Amniotic stem cell (primary cell): ENCODE results near the gene ATRNL1.
"Not testable (repeated sequence)": the region's sequence is repeated elsewhere in the genome, so short reads cannot be mapped to it uniquely, and the experiment has no call there.

Experiments
- DNase-seq: peaks from one replicate; lab custom pipeline; 2025; lab: John Stamatoyannopoulos, UW

The ATRNL1 gene

DNA sequence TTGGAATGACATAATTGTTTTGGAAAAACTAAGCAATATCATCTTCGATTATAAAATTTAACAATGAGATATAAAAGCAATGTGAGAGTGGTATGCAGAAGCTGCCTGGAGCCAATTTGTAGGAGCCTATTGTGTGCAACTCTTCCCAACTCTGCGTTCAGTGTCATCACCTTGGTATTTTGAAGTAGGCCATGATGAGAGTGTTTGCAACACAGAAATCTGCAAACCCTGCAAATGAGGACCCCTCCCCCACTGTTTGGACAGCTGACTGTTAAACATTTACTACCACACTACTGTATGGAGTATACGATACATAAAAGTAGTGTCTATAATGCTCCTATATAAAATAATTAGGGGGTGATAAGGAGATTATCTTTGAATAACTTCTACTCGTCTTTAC lies 531.3 kb downstream of the ATRNL1 start:
- DNase-seq, result no peak

DNA sequence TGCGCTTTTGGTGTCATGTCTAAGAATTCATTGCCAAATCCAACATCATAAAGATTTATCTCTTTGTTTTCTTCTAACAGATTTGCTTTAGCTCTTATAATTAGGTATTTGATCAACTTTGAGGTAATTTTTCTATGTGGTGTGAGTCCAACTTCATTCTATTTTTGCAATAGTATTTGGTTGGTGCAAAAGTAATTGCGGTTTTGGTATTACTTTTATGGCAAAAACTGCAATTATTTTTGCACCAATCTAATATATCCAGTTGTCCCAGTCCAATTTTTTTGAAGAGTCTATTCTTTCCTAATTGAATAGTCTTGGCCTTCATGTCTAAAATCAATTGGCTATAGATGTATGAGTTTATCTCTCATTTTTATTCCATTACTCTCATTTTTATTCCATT lies 535.5 kb downstream of the ATRNL1 start:
- DNase-seq, result no peak

DNA sequence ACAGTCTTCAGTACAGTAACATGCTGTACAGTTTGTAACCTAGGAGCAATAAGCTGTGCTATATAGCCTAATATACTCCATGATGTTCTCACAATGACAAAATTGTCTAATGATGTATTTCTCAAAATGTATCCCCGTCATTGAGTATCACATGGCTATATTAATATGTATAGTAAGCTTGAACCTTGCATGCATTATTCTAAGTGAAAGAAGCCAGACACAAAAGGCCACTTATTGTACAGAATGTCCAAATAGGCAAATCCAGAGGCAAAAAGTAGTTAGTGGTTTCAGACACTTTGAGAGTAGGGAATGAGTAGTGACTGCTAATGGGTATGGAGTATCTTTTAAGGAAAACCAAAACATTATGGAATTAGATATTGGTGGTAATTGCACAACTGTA lies 545.1 kb downstream of the ATRNL1 start:
- DNase-seq, result no peak

DNA sequence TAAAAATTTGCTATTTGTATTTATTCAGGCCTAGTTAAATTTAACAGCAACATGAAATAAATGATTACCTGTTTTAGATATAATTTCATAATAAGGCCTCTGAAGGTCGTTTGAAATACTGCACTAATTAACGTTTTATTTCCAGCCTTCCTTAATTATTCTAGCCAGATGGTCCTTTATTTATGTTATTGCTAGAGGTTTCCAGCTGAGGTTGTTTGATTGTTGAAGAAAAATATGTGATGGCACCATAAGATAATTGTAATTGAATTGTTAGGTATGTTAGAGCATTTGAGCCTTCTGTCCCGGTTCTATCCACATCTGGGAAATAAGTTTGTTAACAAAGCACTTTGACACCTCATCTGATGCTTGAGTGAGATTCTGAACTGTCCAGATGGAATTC lies 556.1 kb downstream of the ATRNL1 start:
- no peak for DNase-seq

DNA sequence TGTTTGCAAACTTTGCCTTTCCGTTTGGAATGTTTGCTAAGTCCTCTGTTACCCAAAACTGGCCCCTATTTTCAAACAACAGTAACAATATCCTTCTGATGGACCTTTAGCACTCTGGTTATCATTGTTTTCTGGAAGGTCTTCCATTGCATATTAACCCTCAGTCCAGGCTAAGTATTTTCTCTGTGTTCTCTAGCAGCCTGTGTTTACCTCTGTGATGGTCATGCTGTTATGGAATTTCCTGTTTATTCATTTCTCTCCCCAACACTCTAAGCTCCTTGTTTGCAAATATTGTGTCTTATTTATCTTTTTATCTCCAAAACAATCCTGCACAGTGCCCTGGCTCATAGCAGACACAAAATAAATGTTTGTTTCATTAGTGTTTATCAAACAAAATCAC lies 560.3 kb downstream of the ATRNL1 start:
- no peak for DNase-seq

DNA sequence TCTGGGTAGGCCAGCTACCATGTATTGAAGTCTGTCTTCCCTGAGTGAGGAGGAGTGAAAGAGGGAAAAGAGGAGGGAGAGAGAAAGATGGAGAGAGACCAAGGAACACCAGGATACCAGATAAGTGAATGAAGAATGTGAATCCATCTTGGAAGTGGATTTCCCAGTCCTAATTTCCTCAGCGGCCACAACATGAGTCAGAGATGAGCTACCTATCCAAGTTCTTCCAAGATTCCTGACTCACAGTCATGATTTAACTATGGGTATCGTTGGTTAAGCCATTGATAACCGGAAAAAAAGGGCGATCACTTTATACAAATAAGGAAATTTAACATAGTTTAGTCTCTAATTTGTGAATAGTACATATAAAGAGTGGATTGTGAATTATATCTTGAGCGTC lies 561.8 kb downstream of the ATRNL1 start:
- no peak for DNase-seq

DNA sequence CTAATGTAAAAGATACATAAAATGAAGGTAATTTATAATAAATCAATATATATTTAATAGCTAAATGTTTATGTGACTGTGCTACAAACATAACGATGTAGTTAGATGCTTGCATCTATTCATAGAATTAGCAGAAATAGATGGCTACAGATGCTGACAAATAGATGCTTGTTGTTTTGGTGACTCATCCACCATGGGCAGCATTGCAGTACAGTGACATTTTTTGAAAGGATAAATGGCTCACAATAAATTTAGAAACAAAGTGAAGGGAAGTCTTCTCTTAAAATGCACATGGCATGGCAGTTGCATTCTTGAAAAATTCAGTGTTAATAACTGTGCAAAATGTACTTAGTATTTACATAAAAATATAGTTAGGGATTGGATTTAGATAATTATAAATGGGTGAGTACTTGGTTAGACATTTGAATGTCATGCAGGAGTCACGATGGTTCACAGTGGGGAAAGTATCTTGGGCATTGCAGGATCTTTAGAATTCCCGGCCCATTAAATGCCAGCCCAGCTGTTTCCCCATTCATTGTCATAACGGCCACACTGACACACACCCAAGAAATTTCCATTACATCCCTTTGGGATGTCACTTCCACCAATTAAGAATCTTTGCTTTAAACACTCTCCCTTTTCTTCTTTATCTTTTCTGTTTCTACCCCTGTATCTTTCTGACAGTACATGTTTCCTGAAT lies 564.1 kb downstream of the ATRNL1 start:
- no peak for DNase-seq

DNA sequence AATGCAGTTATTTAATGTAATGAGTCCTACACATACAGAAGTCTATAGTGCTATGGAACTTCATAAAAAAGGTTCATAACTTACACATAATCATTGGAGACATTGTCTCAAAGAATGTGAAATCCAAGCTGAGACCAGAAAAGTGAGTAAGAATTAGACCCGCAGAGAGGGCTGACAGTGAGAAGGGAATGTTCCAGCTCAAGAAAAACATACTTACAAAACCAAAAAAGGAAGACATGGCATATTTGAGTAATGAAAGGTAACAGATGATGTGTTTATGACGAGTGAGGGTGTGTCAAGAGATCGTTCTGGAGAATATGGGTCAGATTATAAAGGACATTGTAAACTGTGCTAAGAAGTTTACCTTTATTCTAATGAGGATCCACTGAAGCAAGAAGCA lies 566.5 kb downstream of the ATRNL1 start:
- no peak for DNase-seq

DNA sequence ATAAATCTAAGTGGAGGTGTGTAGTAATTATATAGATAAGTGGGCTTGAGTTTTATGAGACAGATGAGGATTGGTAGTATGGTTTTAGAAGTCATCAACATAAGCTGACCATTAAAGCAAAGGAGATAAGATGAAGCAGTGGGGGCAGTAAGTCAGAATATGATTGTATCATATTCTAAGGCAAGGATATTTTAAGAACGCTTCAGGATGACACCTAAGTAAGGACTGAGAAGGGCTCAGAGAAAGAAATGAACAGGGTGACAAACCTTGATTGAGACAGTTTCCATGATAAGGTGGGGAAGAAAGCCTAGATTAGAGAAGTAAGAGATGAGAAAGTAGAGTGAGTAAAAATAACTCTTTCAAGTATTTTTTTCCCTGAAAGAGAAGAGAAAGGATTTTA lies 567.2 kb downstream of the ATRNL1 start:
- DNase-seq, result no peak

DNA sequence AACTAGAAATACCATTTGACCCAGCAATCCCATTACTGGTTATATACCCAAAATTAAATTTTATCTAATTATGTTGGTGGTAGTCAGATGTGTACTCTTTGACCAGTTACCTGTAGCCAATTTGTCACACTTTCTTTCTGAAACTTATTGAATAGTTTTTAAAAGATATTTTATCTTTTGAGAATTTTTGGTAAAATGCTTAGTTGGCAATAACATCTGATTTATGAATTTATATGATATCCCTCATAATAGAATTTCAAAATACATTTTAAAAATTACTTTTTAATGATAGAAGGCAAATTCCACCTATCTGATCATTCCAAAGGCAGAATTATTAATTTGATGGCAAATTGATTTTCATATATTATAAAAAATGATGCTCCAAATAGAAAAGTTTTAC lies 569.3 kb downstream of the ATRNL1 start:
- DNase-seq, result no peak

DNA sequence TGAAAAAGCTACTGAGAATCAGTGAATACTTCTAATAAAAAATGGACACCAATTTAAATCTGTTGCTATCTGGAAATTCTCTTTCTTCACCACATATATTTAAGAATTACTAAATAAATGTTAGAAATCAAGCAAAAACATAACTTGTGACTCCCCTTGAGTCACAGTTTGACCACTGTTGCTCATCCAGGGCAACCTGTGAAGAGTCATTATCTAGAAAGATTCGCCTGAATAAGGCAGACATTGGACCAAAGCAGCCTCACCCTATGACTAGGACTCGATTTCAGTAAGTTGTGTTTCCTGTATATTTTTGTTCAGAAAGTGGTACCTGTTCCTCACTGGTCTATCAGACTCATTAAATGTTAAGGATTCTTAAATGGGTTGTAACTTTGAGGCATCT lies 572.4 kb downstream of the ATRNL1 start:
- no peak for DNase-seq

DNA sequence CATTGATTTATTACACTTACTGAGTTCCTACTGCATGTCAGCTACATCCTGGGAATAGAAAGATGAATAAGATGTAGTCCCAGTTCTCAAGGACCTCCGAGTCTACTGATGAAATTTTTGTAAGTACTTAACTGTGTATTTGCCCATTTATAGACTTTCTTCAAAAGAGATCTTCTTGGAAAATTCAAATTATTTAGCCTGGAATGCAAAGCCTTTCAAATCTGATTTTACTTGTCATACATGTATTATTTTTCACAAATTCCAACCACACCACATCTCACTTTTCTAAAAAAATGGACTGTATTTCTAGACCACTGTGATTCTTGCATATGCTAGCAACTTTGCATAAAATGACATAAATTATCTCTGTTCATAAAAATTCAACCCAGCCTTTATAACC lies 581.3 kb downstream of the ATRNL1 start:
- no peak for DNase-seq

DNA sequence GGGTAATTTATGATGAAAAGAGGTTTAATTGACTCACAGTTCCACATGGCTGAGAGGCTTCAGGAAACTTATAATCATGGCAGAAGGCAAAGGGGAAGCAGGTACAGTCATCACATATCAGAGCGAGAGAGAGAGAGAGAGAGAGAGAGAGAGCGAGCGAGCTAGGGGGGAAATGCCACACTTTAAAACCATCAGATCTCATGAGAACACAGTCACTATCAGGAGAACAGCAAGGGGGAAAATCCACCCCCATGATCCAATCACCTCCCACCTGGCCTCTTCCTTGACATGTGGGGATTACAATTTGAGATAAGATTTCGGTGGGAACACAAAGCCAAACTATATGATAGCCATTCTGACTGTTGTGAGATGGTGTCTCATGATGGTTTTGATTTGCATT lies 603.6 kb downstream of the ATRNL1 start:
- DNase-seq, result no peak

DNA sequence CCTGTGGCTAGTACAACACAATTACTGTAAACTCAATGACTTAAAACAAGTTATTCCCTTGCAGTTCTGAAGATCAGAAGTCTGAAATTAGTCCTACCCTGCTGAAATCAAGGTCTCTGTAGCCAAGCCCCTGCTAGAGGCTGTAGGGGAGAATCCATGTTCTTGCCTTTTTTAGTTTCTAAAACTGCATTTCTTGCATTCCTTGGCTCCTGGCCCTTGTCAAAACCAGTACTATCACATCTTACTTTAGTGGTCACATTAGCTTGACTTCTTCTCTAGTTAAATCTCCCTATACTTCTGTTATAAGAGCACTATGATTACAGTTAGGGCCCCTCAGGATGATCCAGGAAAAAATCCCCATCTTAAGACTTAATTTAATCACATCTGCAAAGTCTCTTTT lies 612.9 kb downstream of the ATRNL1 start:
- DNase-seq, result no peak

DNA sequence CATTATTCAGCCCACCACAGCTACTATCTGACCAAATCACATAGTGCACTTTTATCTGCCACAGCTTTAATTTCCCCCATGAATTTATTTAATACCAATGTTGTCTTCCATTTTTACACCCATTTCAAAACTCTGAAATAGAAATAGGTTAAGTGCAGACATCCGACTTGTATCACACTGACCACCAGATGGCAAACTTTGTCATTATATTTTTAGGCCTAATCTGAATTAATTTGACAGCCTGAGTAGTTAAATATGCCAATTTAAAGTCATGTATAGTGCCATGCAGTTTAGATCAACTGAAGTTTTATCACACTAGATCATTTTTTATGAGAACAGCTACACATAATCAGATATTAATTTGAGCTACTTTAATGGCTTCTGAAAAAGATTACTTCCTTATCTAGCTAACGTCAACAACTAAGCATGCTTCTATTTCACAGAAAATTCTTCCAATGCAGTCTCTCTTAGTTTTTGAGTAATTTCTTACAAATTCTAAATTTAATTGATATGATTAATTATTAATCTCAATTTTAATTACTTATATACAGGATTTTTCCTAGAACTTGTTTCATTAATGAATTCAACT lies 613.4 kb downstream of the ATRNL1 start:
- peak; percentile 37 for DNase-seq

DNA sequence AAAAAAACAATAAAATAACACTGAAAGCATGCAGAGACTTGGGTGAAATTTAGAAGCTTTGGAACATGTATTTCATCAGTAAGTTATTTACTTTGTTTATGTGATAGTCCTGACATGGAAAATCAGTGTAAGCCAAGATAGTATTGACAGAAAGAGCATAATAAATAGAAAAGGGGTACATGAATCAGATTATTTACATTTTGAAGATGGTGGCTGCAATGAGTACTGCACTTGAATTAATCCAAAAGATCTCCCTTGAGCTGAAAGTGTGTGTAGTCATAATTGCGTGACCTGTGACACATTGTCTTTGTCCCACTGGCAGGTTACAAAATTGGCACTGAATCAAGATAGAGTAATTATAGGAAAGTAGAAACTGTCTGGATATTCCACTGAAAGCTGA lies 617.0 kb downstream of the ATRNL1 start:
- DNase-seq, result no peak

DNA sequence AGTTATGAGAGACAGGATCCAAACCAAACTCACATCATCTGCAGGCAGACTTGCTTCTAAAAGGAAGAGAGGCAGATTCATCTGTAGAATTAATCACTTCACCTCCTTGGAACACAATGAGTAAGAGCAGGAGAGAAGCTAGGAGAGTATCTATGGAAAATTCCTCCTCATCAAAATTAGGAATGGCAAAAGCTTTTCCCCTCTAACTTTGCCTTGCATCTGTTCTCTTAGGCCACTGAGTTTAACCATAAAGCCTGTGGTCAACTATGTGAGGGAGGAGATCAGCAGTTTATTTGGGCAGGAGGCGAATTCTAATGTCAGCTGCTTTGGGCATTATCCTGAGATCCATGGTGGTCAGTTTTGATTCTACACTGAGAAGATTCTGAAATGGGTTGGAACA lies 618.1 kb downstream of the ATRNL1 start:
- no peak for DNase-seq

DNA sequence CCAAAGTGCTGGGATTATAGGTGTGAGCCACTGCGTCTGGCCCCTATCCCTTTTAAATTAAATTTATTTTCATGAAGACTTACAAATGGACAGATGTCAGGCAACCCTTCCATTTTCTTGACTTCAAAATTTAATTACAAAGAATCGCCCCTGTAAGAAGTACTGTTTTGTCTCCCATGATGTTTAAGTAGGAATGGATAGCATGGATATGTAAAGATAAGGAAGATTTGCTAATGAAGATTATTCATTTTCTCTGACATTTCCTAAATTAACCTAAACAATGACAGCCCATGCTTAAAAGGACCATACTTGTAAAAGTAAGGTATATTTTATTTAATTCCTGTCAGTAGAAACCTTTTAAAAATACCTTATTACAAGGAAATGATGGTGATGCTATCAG lies 627.0 kb downstream of the ATRNL1 start:
- no peak for DNase-seq

DNA sequence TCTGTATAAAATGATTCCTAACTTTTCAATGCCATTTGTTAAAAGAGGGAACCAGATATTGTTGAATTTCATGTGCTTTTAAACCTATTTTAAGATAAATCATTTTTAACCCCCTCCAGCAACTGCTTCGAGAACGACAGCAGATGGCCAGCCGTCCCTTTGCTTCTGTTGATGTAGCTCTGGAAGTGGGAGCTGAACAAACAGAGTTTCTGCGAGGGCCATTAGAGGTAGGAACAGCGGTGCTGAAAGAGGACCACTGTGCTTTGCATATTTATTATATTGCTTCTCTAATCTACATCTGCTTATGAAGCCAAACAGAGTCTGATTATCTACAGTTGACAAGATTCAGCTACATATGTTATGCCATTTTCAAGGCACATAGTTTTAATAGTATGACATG lies 634.0 kb downstream of the ATRNL1 start:
- no peak for DNase-seq

DNA sequence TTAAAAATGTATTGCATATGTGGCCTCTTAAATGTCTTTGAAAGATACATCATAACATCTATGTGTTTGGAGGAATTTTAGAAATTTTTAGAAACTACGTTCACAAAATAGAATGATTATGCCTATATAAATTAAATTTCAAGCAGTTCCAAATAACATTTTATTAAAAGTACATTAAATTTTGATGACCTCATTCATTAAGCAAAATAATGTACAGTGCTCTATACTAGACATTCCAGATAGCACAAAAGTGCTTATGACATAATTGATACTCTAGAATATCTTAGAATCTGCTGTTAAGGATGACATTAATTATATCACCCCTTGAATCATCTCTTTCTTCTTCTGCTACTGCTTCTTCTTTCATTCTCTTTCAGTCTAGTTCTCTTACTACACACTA lies 650.9 kb downstream of the ATRNL1 start:
- DNase-seq, result no peak

DNA sequence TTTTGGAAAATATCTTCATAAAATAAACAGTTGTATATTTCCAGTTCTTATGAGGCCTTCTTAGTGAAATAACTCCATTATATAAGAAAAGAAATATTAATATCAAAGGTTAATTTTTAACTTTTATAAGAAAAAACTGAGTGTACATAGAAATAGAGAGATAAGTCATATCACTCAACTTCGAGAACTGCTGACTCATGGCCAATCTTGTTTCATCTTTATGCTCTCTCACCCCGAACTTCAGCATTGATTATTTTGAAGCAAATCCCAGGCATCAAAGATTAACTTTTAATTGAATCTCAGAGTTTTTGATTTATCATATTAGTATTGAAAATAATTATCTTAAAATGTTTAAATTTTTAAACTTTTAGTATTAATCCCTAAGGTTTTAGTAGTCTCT lies 652.8 kb downstream of the ATRNL1 start:
- no peak for DNase-seq

DNA sequence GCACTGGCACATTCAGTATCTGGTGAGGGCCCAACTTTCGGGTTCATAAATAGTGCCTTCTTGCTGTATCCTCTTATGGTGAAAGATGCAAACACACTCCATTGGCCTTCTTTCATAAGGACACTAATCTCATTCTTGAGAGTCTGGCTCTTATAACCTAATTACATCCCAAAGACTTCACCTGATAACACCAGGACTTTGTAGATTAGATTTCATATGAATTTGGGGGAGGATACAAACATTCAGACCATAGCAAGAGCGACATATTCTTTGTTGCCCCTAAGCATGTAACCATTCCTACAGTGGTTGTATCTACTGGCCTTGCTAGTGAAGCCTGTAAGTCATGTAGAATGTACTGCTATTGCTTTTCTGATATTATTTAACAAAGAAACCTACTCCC lies 654.6 kb downstream of the ATRNL1 start:
- DNase-seq, result no peak

DNA sequence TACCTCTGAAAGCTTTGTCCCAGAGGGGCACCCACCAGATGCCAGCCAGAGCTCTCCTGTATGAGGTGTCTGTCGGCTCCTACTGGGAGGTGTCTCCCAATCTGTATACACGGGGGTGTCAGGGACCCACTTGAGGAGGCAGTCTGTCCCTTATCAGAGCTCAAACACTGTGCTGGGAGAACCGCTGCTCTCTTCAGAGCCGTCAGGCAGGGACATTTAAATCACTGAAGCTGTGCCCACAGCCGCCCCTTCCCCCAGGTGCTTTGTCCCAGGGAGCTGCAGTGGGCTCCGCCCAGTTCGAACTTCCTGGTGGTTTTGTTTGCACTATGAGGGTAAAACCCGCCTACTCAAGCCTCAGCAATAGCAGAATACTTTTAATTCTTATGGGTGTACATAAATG lies 665.3 kb downstream of the ATRNL1 start:
- not testable (repeated sequence) for DNase-seq

DNA sequence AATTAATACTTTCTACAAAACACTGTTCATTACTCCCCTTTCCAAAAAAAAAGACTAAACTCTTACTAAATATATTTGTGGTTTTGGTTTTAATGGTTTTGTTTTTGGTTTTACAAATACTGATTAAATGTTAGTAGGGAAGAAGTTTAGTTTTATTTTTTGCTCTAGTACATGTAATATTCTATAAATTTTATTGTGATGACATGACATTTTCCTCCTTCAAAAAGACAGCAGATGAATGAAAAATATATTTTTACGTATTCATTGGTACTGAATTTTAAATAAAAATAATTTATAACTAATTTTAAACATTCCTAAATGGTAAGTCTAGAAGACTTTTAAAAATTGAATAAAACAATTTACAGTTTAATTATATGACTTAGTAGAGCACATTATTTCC lies 667.0 kb downstream of the ATRNL1 start:
- no peak for DNase-seq
